HG02798 (cell line): Measurements from ENCODE around the gene LHX6.

Experiments
- ATAC-seq: cut with Tn5 transposase; IDR thresholded peaks from one replicate; pipeline ENCODE4 v1.9.1; 2021; ENCODE audit warnings: mild to moderate bottlenecking; ENCODE audit not compliant: unreplicated experiment, poor library complexity

The LHX6 gene

GRCh38 chr9:122217640-122218039, 11.1 kb downstream of the LHX6 start:
- ATAC-seq = no peak

GRCh38 chr9:122216798-122217418, 11.8 kb downstream of the LHX6 start:
- ATAC-seq = no peak

GRCh38 chr9:122216138-122216797, 12.5 kb downstream of the LHX6 start:
- ATAC-seq = no peak

- no peak for ATAC-seq
Measured at GRCh38 chr9:122215663-122216062, 13.1 kb downstream of the LHX6 start.

- no peak for ATAC-seq
Measured at GRCh38 chr9:122214507-122214906, 14.2 kb downstream of the LHX6 start.

- ATAC-seq = peak; percentile 59
Measured at GRCh38 chr9:122213589-122214413, 15.0 kb downstream of the LHX6 start.

- ATAC-seq = no peak
Measured at GRCh38 chr9:122213102-122213588, 15.6 kb downstream of the LHX6 start.

GRCh38 chr9:122212473-122213004, 16.2 kb downstream of the LHX6 start:
- ATAC-seq = no peak

- ATAC-seq = no peak
Measured at GRCh38 chr9:122209451-122209850, 19.3 kb downstream of the LHX6 start.

GRCh38 chr9:122207096-122207495, 21.7 kb downstream of the LHX6 start:
- ATAC-seq = no peak

GRCh38 chr9:122206118-122207046, 22.4 kb downstream of the LHX6 start:
- ATAC-seq = no peak

- ATAC-seq = no peak
Measured at GRCh38 chr9:122205176-122205575, 23.6 kb downstream of the LHX6 start.

GRCh38 chr9:122204491-122204890, 24.3 kb downstream of the LHX6 start:
- ATAC-seq = no peak

- ATAC-seq = no peak
Measured at GRCh38 chr9:122204055-122204454, 24.7 kb downstream of the LHX6 start.

- no peak for ATAC-seq
Measured at GRCh38 chr9:122202111-122202510, 26.6 kb downstream of the LHX6 start.

GRCh38 chr9:122201641-122202040, 27.1 kb downstream of the LHX6 start:
- no peak for ATAC-seq

- ATAC-seq = no peak
Measured at GRCh38 chr9:122200960-122201595, 27.7 kb downstream of the LHX6 start.

GRCh38 chr9:122197882-122198281, 30.9 kb downstream of the LHX6 start:
- no peak for ATAC-seq

GRCh38 chr9:122197426-122197825, 31.3 kb downstream of the LHX6 start:
- peak; percentile 57 for ATAC-seq
